Brain microvascular endothelial cell (primary cell): Measurements from ENCODE around the gene BICD1.
A peak's percentile ranks its signal among the peaks of the same experiment; 100 is the strongest.
"Not testable (repeated sequence)": the region's sequence is repeated elsewhere in the genome, so short reads cannot be mapped to it uniquely, and the experiment has no call there.

Experiments used
- DNase-seq: peaks from one replicate; pipeline ENCODE4 v3.0.0-alpha.2; 2020
- H3K27ac ChIP-seq: fragments of 250-450 bp; sonication (Bioruptor Pico); 2 replicates; pipeline ENCODE4 v1.5.1; 2020; ENCODE audit warnings: mild to moderate bottlenecking, moderate library complexity
- H3K27me3 ChIP-seq: fragments of 250-450 bp; sonication (Bioruptor Pico); replicated peaks from 2 replicates; pipeline ENCODE4 v1.5.1; 2020; ENCODE audit warnings: mild to moderate bottlenecking
- H3K36me3 ChIP-seq: fragments of 250-450 bp; sonication (Bioruptor Pico); replicated peaks from 2 replicates; pipeline ENCODE4 v1.5.1; 2020; ENCODE audit warnings: mild to moderate bottlenecking
- H3K4me3 ChIP-seq: 2 replicates; pipeline ENCODE4 v1.5.1; 2011; ENCODE audit warnings: low read depth, mild to moderate bottlenecking, control low read depth, low read length, moderate library complexity
- in situ Hi-C: cut with HindIII; loops from 2 replicates; pipeline ENCODE4 v1.10.0; 2017; ENCODE audit warnings: low sequenced_read_pairs, low pct_ligation_motif_present
- TF ChIP-seq, protein P1 (sequence below): IDR thresholded peaks from 2 replicates; pipeline ENCODE4 v1.5.1; 2011; ENCODE audit warnings: low read depth, mild to moderate bottlenecking, moderate library complexity, low read length, control low read depth, inconsistent platforms; ENCODE audit errors: missing control alignments

The BICD1 gene

GRCh38 chr12:32181498-32182175, 75.0 kb downstream of the BICD1 start:
- DNase-seq = no peak
- in situ Hi-C loops = no loop called here
- TF ChIP-seq, protein P1, sequence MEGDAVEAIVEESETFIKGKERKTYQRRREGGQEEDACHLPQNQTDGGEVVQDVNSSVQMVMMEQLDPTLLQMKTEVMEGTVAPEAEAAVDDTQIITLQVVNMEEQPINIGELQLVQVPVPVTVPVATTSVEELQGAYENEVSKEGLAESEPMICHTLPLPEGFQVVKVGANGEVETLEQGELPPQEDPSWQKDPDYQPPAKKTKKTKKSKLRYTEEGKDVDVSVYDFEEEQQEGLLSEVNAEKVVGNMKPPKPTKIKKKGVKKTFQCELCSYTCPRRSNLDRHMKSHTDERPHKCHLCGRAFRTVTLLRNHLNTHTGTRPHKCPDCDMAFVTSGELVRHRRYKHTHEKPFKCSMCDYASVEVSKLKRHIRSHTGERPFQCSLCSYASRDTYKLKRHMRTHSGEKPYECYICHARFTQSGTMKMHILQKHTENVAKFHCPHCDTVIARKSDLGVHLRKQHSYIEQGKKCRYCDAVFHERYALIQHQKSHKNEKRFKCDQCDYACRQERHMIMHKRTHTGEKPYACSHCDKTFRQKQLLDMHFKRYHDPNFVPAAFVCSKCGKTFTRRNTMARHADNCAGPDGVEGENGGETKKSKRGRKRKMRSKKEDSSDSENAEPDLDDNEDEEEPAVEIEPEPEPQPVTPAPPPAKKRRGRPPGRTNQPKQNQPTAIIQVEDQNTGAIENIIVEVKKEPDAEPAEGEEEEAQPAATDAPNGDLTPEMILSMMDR = no peak
- H3K4me3 ChIP-seq = no peak overlapping the region
- no peak overlapping the region for H3K27ac ChIP-seq
- H3K27me3 ChIP-seq = no peaks in the 10 kb centered on the region
- no peaks in the 10 kb centered on the region for H3K36me3 ChIP-seq

GRCh38 chr12:32183650-32184049, 77.0 kb downstream of the BICD1 start:
- peak; percentile 48 for DNase-seq
- Histone ChIP-seq H3K4me3 (no peak overlapping the region), H3K36me3 (no peaks in the 10 kb centered on the region), H3K27ac (peak overlapping the region; percentile 5), H3K27me3 (no peaks in the 10 kb centered on the region)
- in situ Hi-C loops = no loop called here
- TF ChIP-seq, protein P1 = no peak

GRCh38 chr12:32187127-32187526, 80.5 kb downstream of the BICD1 start:
- H3K36me3 ChIP-seq, in situ Hi-C loops, DNase-seq, H3K27ac ChIP-seq, H3K27me3 ChIP-seq, H3K4me3 ChIP-seq: not testable (repeated sequence)

- no peak overlapping the region for H3K4me3 ChIP-seq
Observed at GRCh38 chr12:32191445-32191844, 84.8 kb downstream of the BICD1 start.

GRCh38 chr12:32196250-32197198, 89.9 kb downstream of the BICD1 start:
- H3K4me3 ChIP-seq = no peak overlapping the region
- H3K36me3 ChIP-seq = no peaks in the 10 kb centered on the region
- no peak for DNase-seq
- no peaks in the 10 kb centered on the region for H3K27me3 ChIP-seq
- TF ChIP-seq, protein P1 = no peak
- H3K27ac ChIP-seq = no peak overlapping the region
- in situ Hi-C loops = no loop called here

More at GRCh38 chr12:32191445-32191844, 84.8 kb downstream of the BICD1 start:
- TF ChIP-seq, protein P1 = no peak
- DNase-seq = no peak
- H3K27me3 ChIP-seq = no peaks in the 10 kb centered on the region
- H3K27ac ChIP-seq = no peak overlapping the region
- H3K36me3 ChIP-seq = no peaks in the 10 kb centered on the region
- in situ Hi-C loops = no loop called here

DNA sequence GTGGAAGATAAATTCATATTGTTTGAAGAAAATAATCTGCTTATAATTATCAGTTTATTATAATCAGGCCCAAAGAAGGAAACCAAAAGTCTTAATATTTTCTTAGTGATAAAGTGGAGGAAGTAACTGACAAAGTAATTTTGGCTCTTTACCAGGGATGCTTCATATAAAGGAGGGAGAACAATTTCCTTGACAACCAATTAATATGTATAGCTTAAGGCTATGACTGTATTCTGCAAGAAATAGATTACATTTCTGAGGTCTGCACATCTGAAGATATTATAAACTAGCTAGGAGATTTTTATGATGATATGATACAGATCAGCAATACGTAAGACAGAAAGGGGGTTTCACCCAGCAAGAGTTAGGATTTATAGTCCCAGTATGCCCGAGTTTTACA, 90.8 kb downstream of the BICD1 start:
- in situ Hi-C loops = no loop called here
- DNase-seq = no peak
- H3K27me3 ChIP-seq = no peaks in the 10 kb centered on the region
- TF ChIP-seq, protein P1 = no peak
- H3K36me3 ChIP-seq = no peaks in the 10 kb centered on the region
- no peak overlapping the region for H3K4me3 ChIP-seq
- no peak overlapping the region for H3K27ac ChIP-seq
